Left renal cortex interstitium (tissue), 4 donors: ENCODE results near the gene FAM151A. TPM values are rescaled to one million over a fixed set of nuclear protein-coding genes. Genes with fewer than 3 reads are reported as not detected.
"Not testable (repeated sequence)": the region's sequence is repeated elsewhere in the genome, so short reads cannot be mapped to it uniquely, and the experiment has no call there.

Experiments
- DNase-seq, 4 donors: peaks; one replicate each; pipeline ENCODE4 v3.0.0-alpha.2; 2013; ENCODE audit warnings: low read depth in 4 of 4, low spot score in 2 of 4, missing footprints in 1 of 4
- polyA plus RNA-seq, 4 donors: library from polyadenylated mRNA; unstranded; fragments of 120-200 nt; gene quantifications; one replicate each; pipeline ENCODE4 v1.2.1, GENCODE V29; 2013; ENCODE audit not compliant: insufficient read length in 4 of 4

FAM151A gene
- polyA plus RNA-seq, 4 donors = 23.0 to 38.9 (median 28.4) TPM

DNA sequence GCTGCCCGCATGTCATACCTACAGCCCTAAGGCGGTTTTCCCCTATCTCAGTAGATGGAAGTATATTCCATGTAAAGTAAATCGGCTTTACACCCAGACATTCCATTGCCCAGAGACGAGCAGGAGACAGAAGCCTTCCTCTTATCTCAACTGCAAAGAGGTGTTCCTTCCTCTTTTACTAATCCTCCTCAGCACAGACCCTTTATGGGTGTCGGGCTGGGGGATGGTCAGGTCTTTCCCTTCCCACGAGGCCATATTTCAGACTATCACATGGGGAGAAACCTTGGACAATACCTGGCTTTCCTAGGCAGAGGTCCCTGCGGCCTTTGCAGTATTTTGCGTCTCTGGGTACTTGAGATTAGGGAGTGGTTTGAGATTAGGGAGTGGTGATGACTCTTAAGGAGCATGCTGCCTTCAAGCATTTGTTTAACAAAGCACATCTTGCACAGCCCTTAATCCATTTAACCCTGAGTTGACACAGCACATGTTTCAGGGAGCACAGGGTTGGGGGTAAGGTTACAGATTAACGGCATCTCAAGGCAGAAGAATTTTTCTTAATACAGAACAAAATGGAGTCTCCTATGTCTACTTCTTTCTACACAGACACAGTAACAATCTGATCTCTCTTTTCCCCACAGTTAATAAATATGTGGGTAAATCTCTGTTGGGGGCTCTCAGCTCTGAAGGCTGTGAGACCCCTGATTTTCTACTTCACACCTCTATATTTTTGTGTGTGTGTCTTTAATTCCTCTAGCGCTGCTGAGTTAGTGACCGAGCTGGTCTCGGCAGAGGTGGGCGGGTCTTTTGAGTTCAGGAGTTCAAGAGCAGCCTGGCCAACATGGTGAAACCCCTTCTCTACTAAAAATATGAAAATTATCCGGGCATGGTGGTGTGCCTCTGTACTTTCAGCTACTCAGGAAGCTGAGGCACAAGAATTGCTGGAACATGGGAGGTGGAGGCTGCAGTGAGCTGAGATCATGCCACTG, 13.4 kb upstream of the FAM151A start:
- not testable (repeated sequence) for DNase-seq

DNA sequence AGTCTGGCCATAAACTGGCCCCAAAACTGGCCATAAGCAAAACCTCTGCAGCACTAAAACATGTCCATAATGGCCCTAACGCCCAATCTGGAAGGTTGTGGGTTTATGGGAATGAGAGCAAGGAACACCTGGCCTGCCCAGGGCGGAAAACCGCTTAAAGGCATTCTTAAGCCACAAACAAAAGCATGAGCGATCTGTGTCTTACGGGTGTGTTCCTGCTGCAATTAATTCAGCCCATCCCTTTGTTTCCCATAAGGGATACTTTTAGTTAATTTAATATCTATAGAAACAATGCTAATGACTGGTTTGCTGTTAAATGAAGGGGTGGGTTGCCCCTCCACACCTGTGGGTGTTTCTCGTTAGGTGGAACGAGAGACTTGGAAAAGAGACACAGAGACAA, 12.5 kb upstream of the FAM151A start:
- DNase-seq = not testable (repeated sequence)

DNA sequence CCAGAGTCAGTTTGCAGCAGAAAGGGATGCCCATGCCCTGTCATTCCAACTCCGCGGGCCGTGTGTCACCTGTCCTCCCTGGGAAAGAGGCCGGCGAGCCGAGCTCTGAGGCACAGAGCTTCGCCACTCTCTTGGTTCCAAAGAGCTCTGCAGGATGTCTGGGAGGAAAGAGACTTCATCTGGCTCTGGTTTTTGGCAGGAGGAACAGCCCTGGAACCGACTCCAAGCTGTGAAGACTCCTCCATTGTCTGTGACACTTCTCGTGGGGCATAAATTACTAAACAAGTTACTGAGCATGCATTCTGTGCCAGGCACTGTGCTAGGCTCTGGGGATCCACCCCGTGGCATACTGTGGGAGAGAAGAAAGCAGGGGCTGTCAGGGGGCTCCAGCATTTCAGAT, 3.9 kb upstream of the FAM151A start:
- no peak for DNase-seq

DNA sequence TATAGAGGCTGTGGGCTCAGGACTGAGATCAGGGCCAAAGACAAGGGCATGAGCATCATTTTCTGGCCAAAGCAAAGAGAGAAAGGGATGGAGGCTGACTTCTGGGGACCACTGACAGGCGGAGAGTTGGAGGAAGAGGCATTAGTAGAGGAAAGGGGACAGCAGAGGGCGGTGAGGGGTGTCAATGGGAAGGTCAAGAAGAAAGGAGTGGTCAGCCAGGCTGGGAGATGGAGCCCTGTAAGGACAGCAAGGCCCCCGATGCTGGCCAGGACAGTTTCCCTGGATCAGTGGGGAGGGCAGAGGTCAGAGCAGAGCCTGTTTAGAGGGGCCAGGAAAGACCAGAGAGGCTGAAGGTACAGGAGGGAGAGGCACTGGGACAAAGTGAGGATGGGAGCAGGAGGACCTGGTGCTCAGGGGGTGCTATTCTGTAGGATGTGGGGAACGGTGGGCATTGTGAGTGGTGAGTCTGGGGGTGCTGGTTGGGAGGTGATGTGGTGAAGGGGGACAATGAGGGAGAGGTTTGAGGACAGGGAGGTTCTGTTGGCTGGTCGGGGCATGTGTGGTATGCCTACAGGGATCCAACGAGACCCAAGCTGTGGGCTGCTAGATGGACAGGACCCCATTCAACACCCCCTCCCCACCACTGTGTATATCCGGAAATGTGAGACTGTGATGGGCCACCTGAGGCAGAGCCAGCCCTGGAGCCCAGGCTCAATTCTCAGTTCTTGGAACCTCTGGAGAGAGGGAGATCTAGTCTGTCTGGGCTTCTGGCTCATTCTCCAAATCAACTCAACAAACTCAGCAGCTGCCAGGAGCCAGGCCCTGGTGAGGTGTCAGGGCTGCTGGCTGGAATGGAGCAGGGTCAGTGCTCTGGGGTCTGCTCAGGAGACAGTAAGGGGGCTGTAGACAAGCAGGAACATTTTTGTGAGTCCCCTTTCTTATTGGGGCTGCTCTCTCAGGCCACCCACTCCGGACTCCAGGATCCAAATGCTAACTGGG, 1.4 kb upstream of the FAM151A start:
- DNase-seq = no peak

DNA sequence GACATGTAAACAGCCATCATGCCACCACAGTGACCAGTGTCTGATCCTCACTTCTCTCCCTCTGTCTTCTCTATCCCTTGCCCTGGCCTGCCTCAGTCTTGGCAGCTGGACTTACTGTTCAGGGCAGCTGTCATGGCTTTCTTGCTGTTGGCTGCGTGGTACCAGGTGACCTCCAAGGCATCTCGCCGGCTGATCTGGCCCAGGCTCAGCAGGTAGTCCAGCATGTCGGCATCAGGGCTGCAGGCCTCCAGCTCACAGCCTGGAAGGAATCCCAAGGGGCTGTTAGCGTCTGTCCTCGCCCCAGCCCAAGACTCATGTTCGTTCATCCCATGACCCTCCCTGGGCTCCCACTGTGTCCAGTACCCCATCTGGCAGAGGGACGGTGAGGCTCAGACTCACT, 3.6 kb downstream of the FAM151A start:
- no peak for DNase-seq

DNA sequence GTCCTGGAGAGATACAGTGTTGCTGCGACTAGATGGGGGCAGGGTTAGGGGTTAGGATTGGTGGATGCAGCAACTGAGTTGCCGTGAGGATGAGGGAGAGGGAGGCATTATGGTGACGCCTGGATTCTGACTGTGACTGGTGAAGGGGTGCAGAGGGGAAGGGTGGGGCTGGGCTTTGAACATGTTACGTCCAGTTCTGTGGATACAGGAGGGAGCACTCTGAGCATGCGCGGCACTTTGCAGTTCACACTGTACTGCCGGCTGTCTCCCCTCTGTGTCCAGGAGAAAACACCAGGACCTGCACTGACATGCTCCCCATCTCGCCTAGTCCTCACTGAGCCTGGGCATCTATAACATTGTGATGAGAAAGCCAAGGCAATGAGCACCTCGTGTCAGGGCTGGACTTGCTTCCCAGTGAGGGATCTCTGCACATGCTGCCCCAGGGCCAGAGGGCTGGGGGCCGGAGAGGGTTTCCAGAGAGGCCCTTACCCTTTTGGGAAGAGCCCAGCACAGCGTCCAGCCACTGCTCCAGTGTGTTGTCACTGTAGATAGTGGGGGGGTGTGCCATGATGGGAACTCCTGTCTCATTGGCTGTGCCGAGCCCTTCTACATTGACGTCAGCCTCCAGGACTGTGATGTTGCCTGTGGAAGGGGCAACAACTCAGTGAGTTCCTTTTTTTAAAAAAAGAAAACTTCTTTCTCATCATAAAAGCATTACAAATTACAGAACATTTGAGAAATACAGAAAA, 7.6 kb downstream of the FAM151A start:
- no peak for DNase-seq

DNA sequence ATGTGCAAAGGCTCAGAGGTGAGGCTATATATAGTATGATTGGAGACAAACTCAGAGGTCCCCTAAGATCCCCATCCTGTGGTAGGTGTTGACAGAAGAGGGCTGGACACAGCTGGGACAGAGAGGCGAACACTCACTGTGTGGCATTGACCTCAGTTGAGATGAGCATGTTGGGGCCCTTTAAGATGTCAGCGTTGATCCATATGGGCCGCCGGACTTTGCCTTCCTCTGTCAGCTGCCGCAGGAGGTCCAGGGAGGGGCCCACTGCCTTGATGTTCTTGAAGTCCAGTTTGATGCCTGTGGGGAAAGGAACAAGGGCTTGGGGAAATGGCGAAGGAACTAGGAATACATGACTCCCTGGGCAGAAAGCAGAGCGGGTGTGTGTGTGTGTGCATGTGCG, 8.8 kb downstream of the FAM151A start:
- no peak for DNase-seq

DNA sequence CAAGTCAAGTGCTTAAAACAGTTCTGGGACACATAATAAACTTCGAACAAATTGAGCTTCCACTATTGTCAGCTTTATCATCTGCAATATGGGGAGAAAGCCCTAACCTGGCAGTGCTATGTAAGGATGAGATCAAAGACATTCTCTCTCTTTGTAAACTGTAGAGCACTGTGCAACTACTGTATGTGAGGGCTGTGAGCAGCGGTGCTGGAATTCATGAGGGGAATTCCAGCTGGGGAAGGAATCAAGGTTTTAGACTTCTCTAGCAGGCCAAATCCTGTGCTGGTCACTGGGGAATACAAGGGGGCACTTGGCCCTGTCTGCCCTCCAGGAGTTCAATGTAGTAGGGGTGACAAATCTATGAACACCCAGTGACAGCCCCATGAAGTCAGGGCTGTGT, 9.3 kb downstream of the FAM151A start:
- no peak for DNase-seq

DNA sequence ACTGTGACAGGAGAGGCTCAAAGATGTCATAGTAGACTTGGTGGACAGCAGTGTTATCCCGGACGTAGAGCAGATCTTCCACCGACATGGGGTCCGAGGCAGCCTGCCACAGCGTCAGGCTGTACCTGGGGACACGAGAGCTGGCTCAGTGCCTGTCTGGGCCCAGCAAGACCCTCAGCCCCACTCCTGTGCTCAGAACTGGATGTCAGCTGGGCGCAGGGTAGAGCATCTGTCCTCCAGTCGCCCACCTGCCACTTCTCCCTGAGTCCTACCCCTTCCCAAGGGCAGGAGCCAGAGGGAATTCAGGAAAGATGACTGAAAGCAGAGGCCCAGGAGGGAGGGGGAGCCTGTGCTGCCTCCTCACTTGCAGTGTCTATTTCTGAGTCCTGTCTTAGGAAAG, 11.7 kb downstream of the FAM151A start:
- DNase-seq = no peak

DNA sequence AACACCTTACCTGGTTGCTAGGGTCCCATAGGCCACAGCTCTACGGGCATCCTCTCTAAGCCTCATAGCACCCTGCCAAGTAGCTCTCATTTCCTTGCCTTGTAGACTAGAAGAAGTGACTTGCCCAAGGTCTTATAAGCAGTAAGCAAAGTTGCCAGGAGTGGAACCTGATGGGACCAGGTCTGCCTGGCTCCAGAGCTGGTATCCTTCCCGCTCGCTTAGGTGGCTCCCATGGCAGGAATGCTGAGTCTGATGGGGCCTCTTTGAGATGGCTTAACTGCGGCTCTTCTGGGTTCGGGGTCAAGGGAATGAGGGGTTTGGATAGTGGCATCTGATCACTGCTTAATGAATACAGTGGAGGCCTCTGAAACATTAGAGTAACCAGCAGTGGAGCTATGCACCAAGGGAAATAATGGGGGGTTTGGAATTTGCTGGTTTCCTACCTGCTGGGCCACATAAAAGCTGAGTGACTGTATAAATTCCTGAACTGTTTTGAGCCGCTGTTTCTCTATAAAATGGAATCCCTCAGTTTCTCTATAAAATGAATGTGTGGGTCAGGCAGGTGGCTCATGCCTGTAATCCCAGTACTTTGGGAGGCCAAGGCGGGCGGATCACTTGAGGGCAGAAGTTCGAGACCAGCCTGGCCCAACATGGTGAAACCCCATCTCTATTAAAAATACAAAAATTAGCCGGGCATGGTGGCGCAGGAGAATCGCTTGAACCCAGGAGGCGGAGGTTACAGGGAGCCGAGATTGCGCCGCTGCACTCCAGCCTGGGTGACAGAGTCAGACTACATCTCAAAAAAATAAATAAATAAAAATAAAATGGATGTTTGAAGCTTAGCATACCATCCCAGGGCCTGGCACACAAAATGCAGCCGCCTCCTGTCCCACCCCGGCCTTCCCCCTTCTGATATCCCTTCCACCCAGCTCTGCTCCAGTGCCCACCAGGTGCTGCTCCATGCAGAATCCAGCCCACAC, 12.4 kb downstream of the FAM151A start:
- no peak for DNase-seq

DNA sequence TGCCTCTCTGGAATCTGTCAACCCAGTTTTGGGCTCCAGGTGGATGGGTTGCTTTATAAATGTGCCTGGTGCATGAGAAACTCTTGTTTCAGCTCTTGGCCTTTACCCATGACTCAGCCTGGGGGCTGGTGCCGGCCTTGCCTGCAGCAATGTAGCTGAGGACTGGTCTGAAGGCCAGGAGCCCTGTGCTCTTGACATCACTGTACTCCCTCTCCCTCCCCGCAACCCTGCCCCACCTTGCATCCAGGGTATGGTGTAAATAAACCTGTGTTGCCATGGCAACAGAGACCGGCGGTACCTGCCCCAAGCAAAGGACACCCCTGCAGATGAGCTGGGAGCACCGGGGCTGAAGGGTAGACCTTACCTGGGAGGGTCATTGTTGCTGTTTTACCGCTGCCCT, 13.3 kb downstream of the FAM151A start:
- no peak for DNase-seq

DNA sequence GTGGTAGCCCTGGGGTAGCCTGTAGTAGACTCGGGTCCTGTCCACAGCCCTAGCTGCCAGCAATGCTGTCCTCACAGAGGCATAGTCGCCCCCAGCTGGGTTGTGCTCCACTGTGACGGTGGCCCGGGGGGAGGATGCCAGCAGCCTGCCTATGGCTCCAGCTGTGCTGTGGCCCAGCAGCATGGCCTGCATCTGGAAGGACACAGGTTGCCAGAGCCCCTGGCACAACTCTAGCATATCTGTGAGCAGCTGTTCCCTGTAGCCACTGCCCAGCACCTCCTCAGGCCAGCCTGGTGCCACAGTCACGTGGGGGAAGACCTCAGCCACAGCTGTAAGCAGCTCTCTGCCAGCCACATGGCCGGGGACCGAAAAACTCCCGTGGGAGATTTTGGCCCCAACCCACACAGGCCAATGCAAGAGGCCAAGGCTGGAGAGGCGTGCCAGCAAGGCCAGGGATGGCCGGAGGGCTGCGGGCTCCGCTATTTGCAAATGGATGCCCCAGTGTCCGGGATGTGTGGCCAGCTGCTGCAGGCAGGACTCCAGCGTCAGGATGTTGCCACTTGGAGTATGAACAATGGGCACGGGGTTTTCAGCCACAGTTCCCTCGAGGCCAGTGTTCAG, 13.9 kb downstream of the FAM151A start:
- DNase-seq = no peak

DNA sequence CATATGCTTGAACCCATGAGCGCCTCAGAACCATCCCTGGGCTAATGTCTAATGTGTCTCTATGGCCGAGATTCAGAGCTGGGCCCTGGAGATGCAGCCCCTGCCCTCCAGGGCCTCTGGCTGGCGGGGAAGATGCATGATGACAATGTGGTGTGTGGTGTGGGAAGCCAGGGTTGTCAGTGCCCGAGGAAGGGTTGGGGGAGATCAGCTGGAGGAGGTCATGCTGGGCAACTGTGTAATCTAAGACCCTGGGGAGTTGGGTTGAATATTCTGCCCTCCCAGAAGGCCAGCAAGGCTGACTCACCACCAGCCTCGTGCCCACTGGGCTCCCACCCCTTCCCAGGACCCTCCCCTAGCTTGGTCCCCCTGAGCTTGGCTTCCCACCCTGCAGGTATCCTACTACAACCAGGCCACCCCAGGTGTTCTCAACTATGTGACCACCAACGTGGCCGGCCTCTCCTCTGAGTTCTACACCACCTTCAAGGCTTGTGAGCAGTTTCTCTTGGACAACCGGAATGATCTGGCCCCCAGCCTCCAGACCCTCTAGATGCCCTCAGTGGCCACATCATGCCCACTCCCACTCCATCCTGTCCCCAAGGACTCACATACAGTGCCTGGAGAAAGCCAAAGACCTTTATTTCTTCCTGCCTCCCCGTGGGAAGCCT, 14.6 kb downstream of the FAM151A start:
- no peak for DNase-seq

DNA sequence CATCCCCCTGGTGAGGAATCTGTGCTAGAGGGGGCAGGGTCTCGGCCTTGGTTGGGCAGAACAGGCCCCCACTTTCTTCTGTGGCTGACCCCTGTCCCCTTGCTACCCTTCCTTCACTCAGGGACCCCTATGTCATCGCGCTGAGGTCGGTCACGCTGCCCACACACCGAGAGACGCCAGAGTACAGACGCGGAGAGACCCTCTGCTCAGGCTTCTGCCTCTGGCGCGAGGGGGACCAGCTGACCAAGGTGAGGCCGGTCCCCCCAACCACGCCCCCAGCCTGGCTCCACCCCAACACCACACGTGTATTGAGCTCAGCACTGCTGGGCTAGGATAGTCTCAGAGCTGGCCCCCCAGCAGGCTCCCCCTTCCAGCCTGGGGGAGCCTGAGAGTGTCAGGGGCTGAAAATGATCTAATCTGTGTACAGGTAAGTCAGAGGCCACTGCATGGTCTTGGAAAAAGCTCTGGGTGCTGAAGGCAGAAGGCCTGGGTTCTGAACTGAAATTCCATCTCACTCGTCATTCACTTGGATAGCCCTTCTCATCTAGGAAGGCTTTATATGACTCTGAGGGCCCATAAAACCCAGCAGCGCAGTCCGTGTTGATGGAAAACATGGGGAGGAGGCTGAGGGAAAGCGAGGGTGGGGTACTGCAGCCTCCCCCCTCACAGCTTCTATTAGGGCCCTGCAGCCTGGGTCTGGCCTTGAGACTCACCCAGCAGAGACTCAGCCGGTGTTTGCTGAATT, 15.3 kb downstream of the FAM151A start:
- no peak for DNase-seq

DNA sequence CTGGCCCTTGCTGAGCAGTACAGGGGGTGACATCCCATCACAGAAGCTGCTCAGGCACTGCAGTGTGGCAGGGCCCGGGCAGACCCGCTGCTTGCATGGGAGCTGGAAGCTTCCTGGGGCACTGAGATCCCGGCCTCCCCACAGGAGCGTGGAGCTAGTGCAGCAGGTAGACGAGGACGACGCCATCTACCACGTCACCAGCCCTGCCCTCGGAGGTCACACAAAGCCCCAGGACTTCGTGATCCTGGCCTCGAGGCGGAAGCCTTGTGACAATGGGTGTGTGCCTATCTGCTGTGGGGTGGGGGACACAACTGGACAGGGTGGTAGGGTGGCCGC, 16.4 kb downstream of the FAM151A start:
- DNase-seq = no peak

DNA sequence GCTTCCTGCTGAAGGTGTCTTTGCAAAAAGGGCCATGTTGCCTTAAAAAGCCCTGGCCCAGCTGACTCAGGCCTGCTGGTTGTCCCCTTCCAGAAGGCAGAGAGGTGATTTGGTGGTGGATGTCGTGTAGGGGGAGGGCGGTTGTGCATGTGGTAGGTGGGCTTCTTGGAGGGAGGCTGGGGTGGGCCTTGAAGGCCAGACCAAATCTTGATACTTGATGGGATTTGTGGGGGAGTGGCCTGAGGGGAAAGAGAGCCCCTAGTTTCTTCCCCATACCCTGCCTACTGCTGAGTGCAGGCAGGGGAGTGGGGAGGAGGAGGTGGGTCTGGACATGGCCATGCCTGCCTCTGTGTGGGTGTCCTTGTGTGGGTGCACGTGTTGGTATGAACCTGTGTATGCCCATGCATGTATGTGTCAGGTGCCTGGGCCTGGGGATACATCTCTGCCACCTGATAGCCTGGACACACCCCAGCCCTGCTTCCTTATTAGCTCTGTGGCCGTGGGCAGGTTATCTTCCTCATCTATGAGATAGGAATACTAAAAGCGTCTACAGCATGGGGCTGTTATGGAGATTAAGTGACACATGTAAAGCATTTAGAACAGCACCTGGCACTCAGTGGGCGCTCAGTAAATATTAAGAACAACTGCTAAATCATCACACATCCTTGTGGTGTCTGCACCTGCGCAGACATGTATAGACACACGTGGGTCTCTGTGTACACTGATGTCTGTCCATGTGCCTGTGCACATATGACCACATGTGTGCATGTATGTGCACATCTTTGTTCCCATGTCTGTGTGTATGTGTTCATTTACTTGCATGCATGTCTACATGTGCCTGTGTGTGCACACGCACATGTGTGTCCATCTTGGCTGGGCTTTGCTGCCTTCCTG, 17.0 kb downstream of the FAM151A start:
- no peak for DNase-seq
